H1 (cell line): ENCODE results near the gene BCL7B.

Source experiments
- ATF2 ChIP-seq: IDR thresholded peaks from 2 replicates; pipeline ENCODE4 v1.6.1; 2012; ENCODE audit warnings: low read length, inconsistent platforms
- CHD7 ChIP-seq: fragments of 300-600 bp; sonication (generic); IDR thresholded peaks from 2 replicates; pipeline ENCODE4 v1.7.1; 2012; ENCODE audit warnings: low read length, moderate library complexity, mild to moderate bottlenecking, inconsistent platforms; ENCODE audit not compliant: insufficient replicate concordance
- CREB1 ChIP-seq: IDR thresholded peaks from 2 replicates; pipeline ENCODE4 v1.6.1; 2012; ENCODE audit warnings: inconsistent platforms
- CTCF ChIP-seq, 3 experiments: IDR thresholded peaks; 1 replicate in 2 of 3; 2 replicates in 1 of 3; pipeline versions ENCODE4 v1.5.1 to v1.6.1; 2011; ENCODE audit warnings: low read length in 3 of 3, mild to moderate bottlenecking in 3 of 3, inconsistent platforms in 2 of 3, low read depth in 1 of 3, moderate library complexity in 1 of 3; ENCODE audit not compliant: insufficient read depth in 1 of 3; ENCODE audit errors: control extremely low read depth in 1 of 3
- NANOG ChIP-seq: IDR thresholded peaks from 2 replicates; pipeline ENCODE4 v1.6.1; 2011; ENCODE audit warnings: low read length, low read depth, mild to moderate bottlenecking, inconsistent platforms; ENCODE audit not compliant: insufficient read depth, poor library complexity, severe bottlenecking
- POLR2A ChIP-seq, 2 experiments: IDR thresholded peaks; 1 replicate in 1 of 2; 2 replicates in 1 of 2; pipeline ENCODE4 v1.6.1; 2011; ENCODE audit warnings: low read depth in 2 of 2, low read length in 2 of 2, mild to moderate bottlenecking in 2 of 2; ENCODE audit errors: control extremely low read depth in 1 of 2
- POLR2AphosphoS5 ChIP-seq: IDR thresholded peaks from 2 replicates; pipeline ENCODE4 v1.6.1; 2011; ENCODE audit warnings: low read depth, low read length
- RAD21 ChIP-seq, 2 experiments: IDR thresholded peaks in 1 of 2; conservative IDR thresholded peaks in 1 of 2; 2 replicates each; pipeline ENCODE4 v1.6.1; 2011; ENCODE audit warnings: low read depth in 2 of 2, low read length in 2 of 2, improper control_type of control experiment in 1 of 2, inconsistent platforms in 1 of 2, mild to moderate bottlenecking in 1 of 2, moderate library complexity in 1 of 2
- SAP30 ChIP-seq: fragments of 300-600 bp; sonication (generic); IDR thresholded peaks from 2 replicates; pipeline ENCODE4 v1.7.1; 2012; ENCODE audit warnings: low read length, moderate library complexity, mild to moderate bottlenecking, inconsistent platforms; ENCODE audit not compliant: insufficient read depth, insufficient replicate concordance
- SP4 ChIP-seq: IDR thresholded peaks from 2 replicates; pipeline ENCODE4 v1.6.1; 2012; ENCODE audit warnings: low read length, inconsistent platforms
- SRF ChIP-seq: IDR thresholded peaks from 2 replicates; pipeline ENCODE4 v1.6.1; 2011; ENCODE audit warnings: mild to moderate bottlenecking, low read depth, low read length, moderate library complexity

GRCh38 chr7:73567846-73568685 is 10.6 kb upstream of the BCL7B start:
- TF ChIP-seq SAP30 (no peak), NANOG (no peak), POLR2AphosphoS5 (no peak), POLR2A (IDR thresholded peaks at IDR 0.05; ENCODE audit: control extremely low read depth in 1 of 2, low read depth in 2 of 2, low read length in 2 of 2) (no peak), ATF2 (no peak), CHD7 (no peak), SP4 (no peak), RAD21 (IDR thresholded peaks at IDR 0.05 in 1 of 2, conservative IDR thresholded peaks at IDR 0.05 in 1 of 2; ENCODE audit: low read depth in 2 of 2, low read length in 2 of 2) (no peak), CREB1 (no peak), SRF (no peak), CTCF (IDR thresholded peaks at IDR 0.05; ENCODE audit: control extremely low read depth in 1 of 3, insufficient read depth in 1 of 3, low read depth in 1 of 3, low read length in 3 of 3) (no peak)
